ENCODE data around the gene HOXB9. TPM values are rescaled to one million over a fixed set of nuclear protein-coding genes. Genes with fewer than 3 reads are reported as not detected.

HOXB9 gene
- total RNA-seq, 1 experiment from 2014 or later, result not detected

DNA sequence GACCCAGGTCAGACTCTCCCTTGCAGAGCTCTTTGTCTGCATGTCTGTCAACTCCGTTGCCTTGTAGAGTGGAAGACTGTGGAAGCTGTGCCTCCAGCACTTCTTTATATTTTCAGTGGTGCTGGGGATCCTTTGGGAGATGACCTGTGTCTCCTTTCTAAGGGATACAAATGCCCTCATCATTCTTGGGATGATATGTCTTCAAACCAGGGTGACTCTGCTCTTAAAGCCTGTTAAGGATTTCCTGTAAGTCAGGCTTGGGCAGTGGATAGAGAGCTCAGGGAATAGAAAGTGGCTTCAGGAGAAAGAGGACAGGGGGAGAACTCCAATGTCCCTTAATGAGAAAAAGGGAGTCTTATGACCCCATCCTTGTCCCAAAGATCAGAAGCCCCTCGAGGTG, 37.6 kb downstream of the HOXB9 start:
- no CpG with 5 or more reads among the region's 2 CpGs for WGBS (ENCODE audit: extremely low coverage, insufficient read length, low lambda C conversion rate)
- peaks cover 100% of the 10 kb centered on the region for H3K27me3 ChIP-seq (ENCODE audit: insufficient read depth, low read length)
- no peak overlapping the region for H3T11ph ChIP-seq (ENCODE audit: low read length)
- H3K4me1 ChIP-seq (ENCODE audit: insufficient read depth, low read length), result no peaks in the 10 kb centered on the region
- no peak overlapping the region for H2AFZ ChIP-seq (ENCODE audit: low read length)
- no peak for DNase-seq
- H4K8ac ChIP-seq (replicated peaks; ENCODE audit: insufficient read length, low read depth, low read length), result no peak overlapping the region
- no peak overlapping the region for H2BK15ac ChIP-seq (ENCODE audit: low read depth, low read length)
- H3K14ac ChIP-seq (ENCODE audit: insufficient read depth, low read length), result no peak overlapping the region
- no peak overlapping the region for H3K23ac ChIP-seq (ENCODE audit: insufficient read length, low read depth, low read length)
- no peak overlapping the region for H3K56ac ChIP-seq (ENCODE audit: insufficient read length, low read depth, low read length)
- Mint-ChIP-seq H3K27me3 (ENCODE audit: low read depth) (peaks cover 100% of the 10 kb centered on the region), H3K4me1 (peaks cover 13 to 27% of the 10 kb centered on the region in 2 experiments), H3K4me3 (no peak overlapping the region), H3K9me3 (peaks cover 7 to 14% of the 10 kb centered on the region in 2 experiments; a peak in 3 of 5 replicates), H3K36me3 (ENCODE audit: insufficient read depth in 1 of 3, low read depth in 3 of 3) (no peaks in the 10 kb centered on the region; a peak in 1 of 7 replicates), H3K27ac (no peak overlapping the region)
- H4K91ac ChIP-seq (ENCODE audit: insufficient read length, low read depth, low read length), result no peak overlapping the region
- no peak overlapping the region for H3K18ac ChIP-seq (ENCODE audit: insufficient read length, low read depth, low read length)
- no peak overlapping the region for H3K27ac ChIP-seq (ENCODE audit: insufficient read length, low read depth, low read length)
- no peak for TF ChIP-seq CTCF (conservative IDR thresholded peaks at IDR 0.05)
- no peaks in the 10 kb centered on the region for H3K79me2 ChIP-seq (ENCODE audit: insufficient read depth, low read length)
- no peak overlapping the region for H2AK5ac ChIP-seq (ENCODE audit: insufficient read length, low read length)
- no peaks in the 10 kb centered on the region for H3K9me3 ChIP-seq (ENCODE audit: control insufficient read depth, low read depth, low read length)
- H2BK12ac ChIP-seq (ENCODE audit: insufficient read length, low read depth, low read length), result no peak overlapping the region
- peaks cover 3% of the 10 kb centered on the region for H3K23me2 ChIP-seq (ENCODE audit: insufficient read length, low read depth, low read length, poor library complexity, severe bottlenecking)
- no peak overlapping the region for H3K4me2 ChIP-seq (ENCODE audit: insufficient read depth, insufficient read length, low read length)
- no peak overlapping the region for H3K9ac ChIP-seq (ENCODE audit: extremely low read depth, insufficient read length, low read length)
- H4K5ac ChIP-seq (ENCODE audit: insufficient read length, low read depth, low read length), result no peak overlapping the region
- no peak overlapping the region for H2BK20ac ChIP-seq (ENCODE audit: low read depth, low read length, poor library complexity, severe bottlenecking)
- no peak overlapping the region for H2BK5ac ChIP-seq (ENCODE audit: insufficient read length, low read length)
- H3K4ac ChIP-seq (ENCODE audit: low read depth, low read length), result no peak overlapping the region
- H3K79me1 ChIP-seq (ENCODE audit: insufficient read depth, low read depth, low read length, poor library complexity, severe bottlenecking), result no peaks in the 10 kb centered on the region
- no peaks in the 10 kb centered on the region for H4K20me1 ChIP-seq (ENCODE audit: control insufficient read depth, insufficient read depth, insufficient read length)
- H2BK120ac ChIP-seq (ENCODE audit: low read depth, low read length, poor library complexity, severe bottlenecking), result no peak overlapping the region

Data from H9 (cell line).